Subcutaneous adipose tissue (tissue), 4 donors: ENCODE data around the gene GNMT. TPM values are rescaled to one million over a fixed set of nuclear protein-coding genes. Genes with fewer than 3 reads are reported as not detected.

Experiments
- total RNA-seq, 4 donors: library from RNA; depleted of rRNA; stranded (reverse); fragments of >200 nt; gene quantifications; one replicate each; pipeline ENCODE4 v1.1.0, GENCODE V29; 2016
- TF ChIP-seq, protein P1 (sequence below): fragments of 450-650 bp; IDR thresholded peaks from one replicate; pipeline ENCODE4 v1.5.1; 2016; ENCODE audit warnings: low read depth, mild to moderate bottlenecking, control low read depth, antibody characterized with exemption, moderate library complexity

The GNMT gene
- total RNA-seq, 4 donors from 2014 or later, result 0.44 TPM; not detected in 3

DNA sequence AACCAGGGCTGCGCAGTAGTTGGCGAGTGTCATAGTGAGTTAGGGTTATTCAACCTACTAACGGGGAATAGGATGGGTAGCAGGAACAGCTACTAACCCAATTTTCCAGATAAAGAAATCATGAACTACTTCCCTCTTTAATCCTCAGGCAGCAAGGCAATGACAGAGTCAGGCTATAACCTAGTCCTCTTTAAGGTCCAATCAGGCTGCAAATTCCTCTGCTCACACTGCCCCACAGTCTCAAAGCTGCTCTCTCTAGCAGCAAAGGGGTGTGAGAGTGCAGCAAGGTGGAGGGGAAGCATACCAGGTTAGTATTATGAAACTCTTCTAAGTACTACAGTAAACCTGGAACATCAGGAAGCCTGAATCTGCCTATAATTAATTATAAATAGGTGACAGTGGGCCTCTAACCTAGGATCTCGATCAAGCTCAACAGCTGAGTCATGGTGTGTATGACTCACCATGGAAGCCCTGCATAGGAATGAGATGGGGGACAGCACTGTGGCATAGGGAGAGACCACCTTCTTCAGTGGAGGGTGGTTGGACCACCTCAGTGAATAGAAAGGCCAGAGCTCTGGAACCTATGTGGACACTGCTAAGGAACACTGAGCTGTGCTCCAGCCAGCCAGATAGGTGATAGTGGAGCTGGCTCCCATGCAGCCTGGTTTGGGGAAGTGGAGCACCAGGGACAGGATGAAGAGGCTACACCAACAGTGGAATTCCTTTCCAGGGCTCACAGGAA, 10.5 kb downstream of the GNMT start:
- TF ChIP-seq, protein P1, sequence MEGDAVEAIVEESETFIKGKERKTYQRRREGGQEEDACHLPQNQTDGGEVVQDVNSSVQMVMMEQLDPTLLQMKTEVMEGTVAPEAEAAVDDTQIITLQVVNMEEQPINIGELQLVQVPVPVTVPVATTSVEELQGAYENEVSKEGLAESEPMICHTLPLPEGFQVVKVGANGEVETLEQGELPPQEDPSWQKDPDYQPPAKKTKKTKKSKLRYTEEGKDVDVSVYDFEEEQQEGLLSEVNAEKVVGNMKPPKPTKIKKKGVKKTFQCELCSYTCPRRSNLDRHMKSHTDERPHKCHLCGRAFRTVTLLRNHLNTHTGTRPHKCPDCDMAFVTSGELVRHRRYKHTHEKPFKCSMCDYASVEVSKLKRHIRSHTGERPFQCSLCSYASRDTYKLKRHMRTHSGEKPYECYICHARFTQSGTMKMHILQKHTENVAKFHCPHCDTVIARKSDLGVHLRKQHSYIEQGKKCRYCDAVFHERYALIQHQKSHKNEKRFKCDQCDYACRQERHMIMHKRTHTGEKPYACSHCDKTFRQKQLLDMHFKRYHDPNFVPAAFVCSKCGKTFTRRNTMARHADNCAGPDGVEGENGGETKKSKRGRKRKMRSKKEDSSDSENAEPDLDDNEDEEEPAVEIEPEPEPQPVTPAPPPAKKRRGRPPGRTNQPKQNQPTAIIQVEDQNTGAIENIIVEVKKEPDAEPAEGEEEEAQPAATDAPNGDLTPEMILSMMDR, result no peak

DNA sequence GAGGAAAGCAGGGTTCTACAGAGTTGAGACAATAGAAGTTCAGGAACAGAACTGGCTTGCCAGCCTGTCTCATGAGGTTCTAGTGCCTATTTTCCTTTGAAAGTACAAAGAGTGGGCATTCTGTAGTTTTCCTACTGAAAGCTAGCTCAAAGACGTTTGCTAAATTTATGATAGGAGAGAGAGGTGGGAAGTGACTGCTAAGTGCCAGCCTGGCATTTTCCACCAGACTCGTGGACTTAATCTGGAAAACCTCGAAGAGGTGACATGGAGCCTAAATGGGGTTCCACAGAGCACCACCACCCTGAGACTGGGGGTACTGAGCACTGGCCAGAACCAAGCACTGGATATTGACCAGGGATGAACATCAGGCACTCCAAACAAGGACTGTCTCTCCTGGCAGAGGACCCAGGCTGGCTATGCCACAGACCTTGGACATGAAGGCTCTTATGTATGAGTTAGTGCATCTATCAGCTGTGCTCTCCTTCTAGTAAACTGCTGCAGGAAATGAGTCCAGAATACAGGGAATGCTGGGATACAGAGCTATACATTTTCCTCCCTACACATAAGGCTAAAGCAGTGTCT, 11.3 kb downstream of the GNMT start:
- TF ChIP-seq, protein P1, result no peak

DNA sequence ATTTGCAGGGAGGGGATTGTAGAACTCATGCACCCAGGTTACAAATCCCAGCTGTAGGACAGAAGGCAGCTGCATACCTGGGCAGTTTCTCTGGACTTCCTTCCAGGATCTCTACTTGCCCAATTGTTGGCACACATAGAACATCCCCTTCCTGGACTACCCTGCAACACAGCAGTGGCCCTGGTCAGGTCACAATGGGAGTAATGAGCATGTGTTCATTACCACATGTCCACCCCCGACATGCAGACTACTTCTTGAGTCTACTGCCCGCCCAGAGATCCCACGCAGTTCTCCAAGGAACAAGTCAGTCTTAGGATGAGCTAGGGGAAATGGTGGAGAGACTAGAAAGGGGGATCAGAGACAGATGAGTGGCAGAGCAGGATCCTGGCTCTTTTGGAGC, 13.4 kb downstream of the GNMT start:
- TF ChIP-seq, protein P1, result no peak

DNA sequence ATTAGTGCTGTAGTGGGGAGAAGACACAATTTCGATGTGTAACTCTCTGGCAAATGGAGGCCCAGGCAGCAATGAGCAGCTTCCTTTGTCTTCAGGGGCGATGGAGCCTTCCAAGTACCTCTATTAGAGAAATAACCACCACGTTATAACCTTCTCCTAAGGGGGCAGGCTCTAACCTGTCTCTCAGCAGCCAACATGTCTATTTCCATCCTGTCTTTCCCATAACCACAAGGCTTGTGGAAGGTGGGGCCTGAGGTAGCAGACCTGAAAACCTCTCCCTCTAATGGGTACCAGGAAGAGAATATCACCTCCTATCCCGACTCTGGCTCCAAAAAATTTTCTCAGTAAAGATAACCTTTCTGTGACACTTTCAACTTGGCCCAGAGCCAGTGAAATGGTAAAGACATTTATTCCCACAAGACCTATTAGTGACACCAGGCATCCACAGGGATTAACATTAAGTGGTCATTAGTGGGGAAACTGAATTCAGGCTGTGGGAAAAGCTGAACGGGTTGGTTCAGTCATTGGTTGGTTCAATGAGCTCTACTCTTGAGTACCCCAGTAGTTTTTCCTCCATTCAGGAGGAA, 14.5 kb downstream of the GNMT start:
- TF ChIP-seq, protein P1, result no peak

DNA sequence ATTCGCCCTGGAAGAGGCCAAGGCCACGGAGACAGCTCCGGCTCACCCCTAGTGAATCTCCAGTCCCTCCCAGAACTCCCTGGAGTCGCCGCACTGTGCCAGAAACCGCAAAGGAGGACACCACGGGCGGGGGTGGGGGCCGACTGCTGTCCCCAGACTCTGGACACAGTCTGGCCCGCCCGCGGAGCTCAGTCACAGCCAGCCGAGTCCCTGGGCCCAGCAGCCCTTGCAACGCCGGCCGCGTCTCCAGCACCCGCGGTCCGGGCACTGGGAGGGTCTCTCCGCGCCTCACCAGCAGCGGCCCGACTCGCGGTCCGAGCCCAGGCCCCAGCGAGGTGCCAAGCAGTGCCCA, 17.9 kb downstream of the GNMT start:
- TF ChIP-seq, protein P1, result no peak

DNA sequence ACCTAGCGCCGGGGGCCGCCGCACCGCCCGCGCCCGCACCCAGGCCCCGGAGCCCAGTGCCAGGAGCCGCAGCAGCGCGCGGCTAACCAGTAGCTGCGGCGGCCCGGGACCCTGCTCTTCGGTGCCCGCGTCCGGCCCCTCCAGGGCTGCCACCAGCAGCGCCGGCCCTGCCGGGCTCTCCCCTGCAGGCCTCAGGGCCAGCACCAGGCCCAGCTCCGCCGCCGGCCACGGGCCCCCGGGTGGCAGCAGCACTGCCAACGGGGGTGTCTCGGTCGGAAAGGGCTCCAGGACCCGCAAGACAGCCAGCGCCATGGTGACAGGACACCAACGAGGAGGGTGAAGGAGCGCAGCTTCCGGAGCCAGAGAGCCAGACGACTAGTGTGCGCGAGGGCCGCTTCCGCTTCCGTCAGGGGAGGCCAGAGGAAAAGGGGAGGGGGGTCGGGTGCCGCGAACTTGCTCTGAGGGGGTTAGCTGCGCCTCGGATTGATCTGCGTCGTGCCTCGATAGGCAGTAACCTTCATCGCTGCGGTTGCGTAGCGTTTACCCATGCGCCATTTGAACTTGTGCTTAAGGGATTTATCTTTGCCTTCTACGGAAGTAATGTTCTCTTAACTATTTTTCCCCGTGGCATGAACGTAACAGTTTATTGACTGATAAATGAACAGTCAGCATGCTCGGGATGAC, 18.4 kb downstream of the GNMT start, which contains the start of gene PEX6:
TSS of gene PEX6 (minus strand) at position 343 of the 684 bp plus-strand sequence. CDS start at position 312, 31 bp downstream.
- TF ChIP-seq, protein P1, result no peak
